ENCODE measurements around the gene GRIK4.
"Not testable (repeated sequence)": the region's sequence is repeated elsewhere in the genome, so short reads cannot be mapped to it uniquely, and the experiment has no call there.

Gene GRIK4

DNA sequence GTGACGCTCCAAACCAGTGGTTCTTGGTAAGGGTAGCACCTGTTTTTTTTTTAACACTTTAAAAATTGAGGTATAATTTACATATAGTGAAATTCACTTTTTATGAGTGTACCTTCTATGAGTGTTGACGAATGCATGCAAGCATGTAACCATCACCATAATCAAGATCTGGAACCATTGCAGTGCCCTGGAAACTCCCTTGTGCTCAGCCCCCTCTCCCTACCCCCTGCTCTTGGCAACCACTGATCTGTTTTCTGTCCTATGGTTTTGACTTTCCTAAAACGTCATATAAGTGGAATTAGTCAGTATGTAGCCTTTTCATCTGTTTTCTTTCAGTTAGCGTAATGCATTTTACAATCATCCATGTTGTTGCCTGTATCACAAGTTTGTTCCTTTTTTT is 212.2 kb downstream of the GRIK4 start:
- no peak for DNase-seq
- in situ Hi-C loops (cut with HindIII; ENCODE audit: low pct_ligation_motif_present, low pct_unique_long_range_greater_than_20kb, low sequenced_read_pairs) = no loop called here

DNA sequence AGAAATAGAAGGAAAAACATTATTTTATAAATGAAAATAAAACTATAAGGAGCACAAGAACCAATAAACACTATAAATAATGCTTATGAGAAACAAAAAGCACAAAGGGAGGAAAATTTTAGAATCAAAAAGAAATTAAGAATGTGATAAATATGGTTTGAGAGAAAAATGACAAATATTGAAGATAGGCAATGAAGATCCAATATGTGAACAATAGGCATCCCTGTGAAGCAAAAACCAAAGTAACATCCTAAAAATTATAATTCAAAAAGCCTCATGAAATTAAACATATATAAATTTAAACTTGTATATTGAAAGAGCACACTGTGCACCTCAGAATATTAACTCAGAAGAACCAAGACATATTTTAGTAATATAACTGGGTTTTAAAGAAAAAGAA is 216.2 kb downstream of the GRIK4 start:
- in situ Hi-C loops (cut with HindIII; ENCODE audit: low pct_ligation_motif_present, low pct_unique_long_range_greater_than_20kb, low sequenced_read_pairs) = no loop called here

DNA sequence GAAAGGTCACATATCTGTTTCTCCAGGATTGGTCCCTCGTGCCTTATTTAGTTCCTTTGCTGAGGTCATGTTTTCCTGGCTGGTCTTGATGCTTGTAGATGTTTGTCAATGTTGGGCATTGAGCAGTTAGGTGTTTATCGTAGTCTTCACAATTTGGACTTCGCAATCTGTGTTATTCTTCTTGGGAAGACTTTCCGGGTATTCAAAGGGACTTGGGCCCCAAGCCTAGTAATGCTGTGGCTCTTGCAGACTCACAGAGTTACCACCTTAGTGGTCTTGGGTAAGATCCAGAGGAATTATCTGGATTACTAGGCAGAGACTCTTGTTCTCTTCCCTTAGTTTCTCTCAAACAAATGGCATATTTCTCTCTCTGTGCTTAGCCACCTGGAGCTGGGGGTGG is 223.5 kb downstream of the GRIK4 start:
- in situ Hi-C loops (cut with HindIII; ENCODE audit: low pct_ligation_motif_present, low pct_unique_long_range_greater_than_20kb, low sequenced_read_pairs) = no loop called here
- DNase-seq = no peak

More for the DNA sequence above, 216.2 kb downstream of the GRIK4 start:
- no peak for DNase-seq

DNA sequence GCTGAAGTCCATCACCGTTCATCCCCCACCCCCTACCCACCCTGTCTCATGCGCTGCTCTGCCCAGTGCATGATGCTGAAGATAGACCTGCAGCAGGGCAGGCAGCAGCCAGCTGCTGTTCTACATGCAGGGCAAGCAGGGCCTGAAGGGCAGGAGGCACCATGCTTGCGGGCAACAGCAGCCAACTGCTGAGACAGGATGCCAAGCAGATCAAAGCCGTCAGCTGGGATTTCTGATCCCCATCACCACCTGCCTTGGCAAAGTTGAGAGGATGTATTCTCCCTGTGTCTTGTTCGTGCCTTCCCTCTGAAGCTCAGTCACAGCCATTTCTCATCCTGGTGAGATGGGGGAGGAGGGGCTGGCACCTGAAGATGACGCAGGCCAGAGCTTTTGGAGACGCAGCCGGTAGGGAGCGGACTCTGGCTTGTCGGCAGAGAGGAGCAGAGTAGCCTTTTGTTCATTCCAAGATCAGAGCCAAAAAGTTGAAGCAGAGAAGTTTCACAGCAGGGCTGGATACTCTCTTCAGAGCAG is 227.0 kb downstream of the GRIK4 start:
- in situ Hi-C loops (cut with HindIII; ENCODE audit: low pct_ligation_motif_present, low pct_unique_long_range_greater_than_20kb, low sequenced_read_pairs) = no loop called here
- no peak for DNase-seq

DNA sequence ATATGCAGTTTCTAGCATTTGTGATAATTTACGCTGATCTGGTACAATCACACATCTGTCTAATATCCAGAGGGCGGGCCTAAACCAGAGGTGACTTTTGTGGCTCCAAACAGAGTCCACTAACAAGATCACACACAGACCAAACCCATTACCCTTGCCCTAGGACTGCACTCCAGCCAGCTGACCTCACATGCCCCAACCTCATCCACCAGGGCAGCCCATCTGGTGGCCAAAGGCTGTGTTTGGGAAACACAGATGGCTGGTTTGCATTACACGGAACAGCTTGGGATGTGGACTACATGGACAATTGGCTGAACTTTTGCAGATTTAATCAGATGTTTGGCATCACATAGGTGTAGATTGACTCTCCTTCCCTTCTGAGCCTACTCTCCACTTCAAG is 228.2 kb downstream of the GRIK4 start:
- in situ Hi-C loops (cut with HindIII; ENCODE audit: low pct_ligation_motif_present, low pct_unique_long_range_greater_than_20kb, low sequenced_read_pairs) = no loop called here
- no peak for DNase-seq

DNA sequence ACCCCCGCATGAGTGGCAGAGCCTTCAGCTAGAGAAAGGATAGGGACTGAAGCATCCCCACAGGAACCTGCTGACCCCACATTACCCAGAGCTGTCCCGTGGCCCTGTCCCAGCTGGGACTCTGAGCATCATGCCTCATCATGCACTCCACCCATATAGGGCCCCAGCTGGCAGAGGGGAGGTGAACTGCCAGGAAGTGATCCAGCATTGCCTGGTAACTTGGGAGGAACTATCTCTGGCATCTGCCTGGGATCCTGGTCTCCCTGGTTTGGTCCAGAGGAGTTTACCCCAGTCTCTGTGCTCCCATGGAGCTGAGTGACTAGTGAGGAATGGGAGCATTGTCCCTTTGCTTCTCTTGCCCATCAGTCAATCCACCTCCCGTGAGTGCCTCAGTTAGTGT is 228.8 kb downstream of the GRIK4 start:
- in situ Hi-C loops (cut with HindIII; ENCODE audit: low pct_ligation_motif_present, low pct_unique_long_range_greater_than_20kb, low sequenced_read_pairs) = no loop called here
- no peak for DNase-seq

DNA sequence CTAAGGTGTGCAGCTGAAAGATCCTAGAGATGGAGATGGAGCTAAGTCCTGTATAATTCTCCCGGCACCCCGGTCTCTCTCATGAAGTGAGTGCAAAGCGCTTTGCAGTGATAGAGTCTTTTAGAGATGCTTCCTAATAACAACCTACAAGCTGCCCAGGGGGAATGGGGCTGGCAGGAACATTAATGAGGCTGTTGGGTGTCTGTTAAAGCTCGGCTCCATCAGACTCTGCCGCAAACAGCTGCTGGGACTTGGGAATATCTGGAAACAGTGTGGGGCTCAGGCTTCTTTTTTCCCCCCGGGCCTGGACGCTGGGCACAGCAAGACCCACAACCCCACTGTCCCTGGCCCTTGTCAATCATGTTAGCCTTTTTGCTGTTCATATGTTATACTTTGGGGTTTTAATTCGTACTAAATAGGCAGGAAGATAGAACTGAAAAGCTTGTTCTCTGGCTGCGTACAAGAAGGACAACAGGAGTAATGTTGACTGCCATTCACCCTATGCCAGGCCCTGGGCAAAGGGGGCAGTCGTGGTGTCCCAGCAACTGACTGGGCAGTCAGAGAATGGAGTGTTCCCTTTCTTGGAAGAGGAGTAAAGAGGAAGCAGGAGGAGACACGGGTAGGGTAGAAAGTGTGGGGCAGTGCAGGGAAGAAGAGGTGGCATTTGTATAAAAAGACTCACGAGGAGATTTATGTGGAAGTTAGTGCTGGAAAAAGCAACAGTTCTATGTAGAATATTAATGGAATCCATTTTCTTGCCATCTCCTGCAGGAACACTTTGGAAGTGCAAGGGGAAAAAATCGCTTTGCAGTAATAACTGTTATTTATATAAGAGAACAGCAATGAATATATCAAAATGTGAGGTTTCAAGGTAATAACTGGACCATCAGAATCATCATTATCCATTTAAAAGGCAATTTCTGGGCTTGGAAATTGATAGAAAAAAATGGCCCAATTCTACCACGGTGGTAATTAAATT is 232.8 kb downstream of the GRIK4 start:
- no peak for DNase-seq
- in situ Hi-C loops (cut with HindIII; ENCODE audit: low pct_ligation_motif_present, low pct_unique_long_range_greater_than_20kb, low sequenced_read_pairs) = no loop called here

DNA sequence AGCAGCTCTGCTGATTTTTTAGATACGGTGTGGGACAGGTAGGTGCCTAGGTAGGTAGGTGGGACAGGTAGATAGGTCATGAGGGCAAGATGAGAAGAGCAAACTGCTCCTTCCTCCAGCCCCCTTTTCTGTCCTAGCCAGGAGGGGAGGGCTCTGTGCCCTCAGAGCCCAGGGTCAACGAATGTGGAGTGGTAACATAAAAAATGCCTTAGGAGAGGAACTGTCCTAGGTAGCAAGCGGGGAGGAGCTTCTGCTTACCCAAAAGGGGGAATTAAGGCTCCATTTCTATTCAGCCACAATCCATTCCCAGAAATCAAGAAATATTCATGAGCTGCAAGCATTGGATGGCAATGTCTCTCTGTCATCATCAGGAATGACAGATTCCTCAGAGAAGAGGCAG is 234.8 kb downstream of the GRIK4 start:
- in situ Hi-C loops (cut with HindIII; ENCODE audit: low pct_ligation_motif_present, low pct_unique_long_range_greater_than_20kb, low sequenced_read_pairs) = no loop called here
- DNase-seq = no peak

DNA sequence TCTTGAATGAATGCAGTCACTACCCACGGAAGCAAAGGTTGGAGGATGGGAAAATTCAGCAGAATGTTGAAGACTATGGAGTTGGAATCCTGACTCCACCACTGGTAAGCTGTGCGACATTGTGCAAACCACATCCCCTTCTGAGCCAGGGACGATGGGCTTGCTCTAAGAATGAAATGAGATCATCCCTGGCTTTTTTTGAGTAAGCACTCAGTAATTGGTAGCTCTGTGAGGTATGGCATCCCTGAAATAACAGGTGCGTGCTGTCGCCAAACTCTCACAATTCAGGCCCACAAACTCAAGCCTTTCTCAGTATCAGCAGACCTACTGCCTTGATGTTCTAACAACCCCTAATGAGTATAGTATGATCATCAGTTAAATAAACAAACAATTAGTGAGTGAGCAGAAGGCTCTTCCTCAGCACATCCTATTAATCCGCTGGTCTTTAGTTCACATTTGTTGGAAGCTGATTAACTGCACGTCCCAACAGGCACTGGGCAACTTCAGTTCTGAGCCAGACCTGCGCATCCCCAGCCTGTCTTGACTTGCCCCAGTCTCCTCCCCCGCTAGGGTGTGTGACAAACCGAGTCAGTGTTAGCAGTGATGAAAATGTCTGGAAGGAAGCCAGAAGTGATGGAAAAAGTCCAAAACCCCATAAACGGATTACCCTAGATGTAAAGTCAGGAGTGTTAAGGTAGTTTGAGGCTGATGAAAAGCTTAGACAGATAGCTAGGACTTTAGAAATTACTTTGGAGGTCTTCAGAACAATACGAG is 235.5 kb downstream of the GRIK4 start:
- DNase-seq = no peak
- in situ Hi-C loops (cut with HindIII; ENCODE audit: low pct_ligation_motif_present, low pct_unique_long_range_greater_than_20kb, low sequenced_read_pairs) = no loop called here

DNA sequence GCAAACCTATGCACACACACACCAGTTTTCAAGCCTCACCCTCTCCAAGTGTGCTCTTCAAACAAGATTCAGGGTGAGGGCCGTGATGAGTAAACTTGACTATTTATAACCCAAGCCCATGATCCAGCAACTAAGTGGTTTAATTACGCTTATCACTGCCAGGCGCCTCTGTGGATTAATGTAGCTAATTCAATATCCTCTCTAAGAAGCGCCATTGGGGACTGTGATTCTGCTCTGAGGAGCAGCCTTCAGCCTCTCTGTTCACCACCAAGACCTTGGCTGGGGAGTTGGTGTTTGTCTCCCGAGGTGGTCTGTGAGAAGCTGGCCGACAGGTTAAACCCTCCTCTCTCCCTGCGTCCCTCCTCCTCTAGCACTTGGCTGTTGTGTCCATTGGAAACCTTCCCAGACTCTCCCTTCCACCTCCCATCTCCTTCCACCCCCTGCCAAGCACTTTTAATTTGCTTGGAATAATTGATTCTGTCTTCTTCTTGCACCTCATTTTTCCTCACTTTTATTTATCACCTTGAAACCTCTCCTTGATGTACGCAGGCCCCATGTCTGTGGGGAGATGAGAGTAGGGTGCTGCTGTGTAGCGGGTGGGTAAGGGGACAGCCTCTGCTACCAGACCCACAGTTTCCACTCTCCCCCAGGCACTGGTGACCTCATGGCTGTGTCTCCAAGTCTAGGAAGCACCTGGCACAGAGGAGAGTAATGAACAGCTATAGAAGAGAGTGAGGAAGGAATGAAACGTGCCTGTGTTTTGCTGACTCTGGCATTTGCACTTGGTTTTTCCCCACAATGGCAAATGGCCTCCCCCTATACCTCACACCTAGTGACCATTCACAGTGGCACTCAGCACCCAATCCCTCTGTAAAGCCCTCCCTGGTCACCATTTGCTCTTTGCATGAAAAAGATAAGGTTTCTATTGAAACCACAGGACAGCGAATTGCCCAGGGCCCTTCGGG is 236.6 kb downstream of the GRIK4 start:
- DNase-seq = no peak
- in situ Hi-C loops (cut with HindIII; ENCODE audit: low pct_ligation_motif_present, low pct_unique_long_range_greater_than_20kb, low sequenced_read_pairs) = no loop called here

DNA sequence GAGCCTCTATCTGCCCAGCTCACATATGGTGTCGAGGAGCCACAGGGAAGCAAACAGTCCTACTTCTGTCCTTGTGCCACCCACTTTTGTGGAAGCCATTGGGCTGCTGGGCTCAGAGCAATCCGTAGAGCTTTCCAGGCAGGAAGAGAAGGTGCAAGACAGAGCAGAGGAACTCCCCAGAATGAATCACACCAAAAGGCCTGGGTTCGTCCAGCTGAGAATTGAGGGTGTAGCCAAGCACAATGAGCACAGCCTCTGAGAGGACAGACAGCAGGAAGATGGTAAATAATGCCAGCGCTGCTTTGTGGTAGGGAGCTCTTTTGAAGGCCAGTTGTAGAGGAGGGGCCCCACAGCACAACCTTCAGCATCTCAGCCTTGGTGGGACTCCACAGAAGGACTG is 237.8 kb downstream of the GRIK4 start:
- in situ Hi-C loops (cut with HindIII; ENCODE audit: low pct_ligation_motif_present, low pct_unique_long_range_greater_than_20kb, low sequenced_read_pairs) = no loop called here
- no peak for DNase-seq

DNA sequence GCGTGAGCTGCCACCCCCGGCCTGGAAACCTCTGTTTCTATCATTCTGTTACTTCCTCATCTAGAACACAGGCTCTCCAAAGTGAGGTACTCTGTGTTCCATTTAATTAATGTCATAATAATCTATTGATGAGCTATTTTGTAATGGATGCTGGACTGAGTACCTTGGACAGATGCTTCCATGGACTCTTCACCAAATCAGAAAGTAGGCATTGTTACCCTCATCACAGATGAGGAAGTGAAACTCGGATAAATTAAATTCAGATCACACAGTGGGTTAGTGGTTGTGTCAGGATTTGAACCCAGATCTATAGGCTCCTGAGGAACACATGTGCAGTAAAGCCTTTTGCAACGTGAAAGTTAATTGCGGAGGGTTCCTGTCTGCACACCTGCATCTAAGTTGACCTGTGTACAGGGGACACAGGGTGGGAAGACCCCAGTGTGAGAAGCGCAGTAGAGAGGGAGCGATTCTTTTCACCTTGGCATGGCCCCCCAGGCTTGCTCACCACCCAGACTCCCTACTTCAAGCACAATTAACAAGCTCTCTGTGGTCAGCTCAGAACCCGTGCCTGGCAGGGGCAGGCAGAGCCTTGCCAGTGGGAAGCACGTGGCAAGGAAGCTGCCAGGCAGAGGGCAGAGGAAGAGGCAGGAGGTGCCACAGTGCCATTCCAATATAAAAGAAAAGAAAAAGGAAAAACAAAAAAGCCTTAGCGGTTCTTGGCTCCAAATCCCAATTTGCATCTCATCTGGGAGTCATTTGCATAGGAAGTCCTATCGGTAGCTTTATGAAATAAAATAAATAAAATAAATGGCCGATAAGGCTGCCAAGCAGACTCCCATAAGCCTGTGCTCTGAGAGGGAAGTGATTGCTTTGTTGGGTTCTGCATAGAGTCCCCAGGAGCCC is 239.3 kb downstream of the GRIK4 start:
- in situ Hi-C loops (cut with HindIII; ENCODE audit: low pct_ligation_motif_present, low pct_unique_long_range_greater_than_20kb, low sequenced_read_pairs) = no loop called here
- DNase-seq = no peak

DNA sequence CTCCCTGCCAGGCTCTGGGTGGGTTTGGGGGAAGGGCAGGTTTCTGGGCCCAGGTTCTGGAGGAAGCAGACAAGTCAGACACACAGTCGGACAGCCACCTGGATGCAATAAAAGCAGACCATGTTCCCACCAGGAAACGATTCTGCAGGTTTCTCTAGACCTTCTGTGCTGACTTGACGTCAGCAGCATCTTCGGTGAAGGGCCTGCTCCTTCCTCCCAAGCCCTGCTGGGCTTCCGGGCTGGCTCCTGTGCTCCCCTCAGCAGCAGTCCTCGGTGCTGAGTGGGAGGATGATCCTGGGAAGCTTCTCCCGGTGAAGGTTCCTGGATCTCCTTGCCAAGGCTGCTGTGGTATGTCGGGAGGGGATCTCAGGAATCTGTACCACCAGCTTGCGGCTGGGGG is 240.0 kb downstream of the GRIK4 start:
- in situ Hi-C loops (cut with HindIII; ENCODE audit: low pct_ligation_motif_present, low pct_unique_long_range_greater_than_20kb, low sequenced_read_pairs) = no loop called here
- DNase-seq = no peak

DNA sequence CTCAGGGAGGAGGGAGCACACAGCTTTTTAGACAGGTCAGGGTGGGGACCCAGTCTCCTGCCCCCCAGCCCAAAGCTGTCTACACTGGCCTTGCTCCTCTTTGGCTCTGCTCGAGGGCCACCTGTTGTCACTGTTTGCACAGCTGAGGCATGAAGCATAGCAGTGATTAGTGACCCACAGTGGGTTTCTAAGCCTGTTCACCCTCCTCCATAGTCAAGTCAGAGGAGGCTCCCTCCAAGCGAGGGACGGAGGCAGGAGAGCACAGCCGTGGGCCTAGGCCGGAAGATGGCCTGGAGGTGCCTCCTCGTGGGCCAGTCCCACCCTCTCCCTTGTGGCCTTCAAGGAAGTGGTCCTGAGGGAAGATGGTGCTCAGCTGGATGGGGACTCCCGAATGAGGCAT is 241.1 kb downstream of the GRIK4 start:
- in situ Hi-C loops (cut with HindIII; ENCODE audit: low pct_ligation_motif_present, low pct_unique_long_range_greater_than_20kb, low sequenced_read_pairs) = no loop called here
- no peak for DNase-seq

DNA sequence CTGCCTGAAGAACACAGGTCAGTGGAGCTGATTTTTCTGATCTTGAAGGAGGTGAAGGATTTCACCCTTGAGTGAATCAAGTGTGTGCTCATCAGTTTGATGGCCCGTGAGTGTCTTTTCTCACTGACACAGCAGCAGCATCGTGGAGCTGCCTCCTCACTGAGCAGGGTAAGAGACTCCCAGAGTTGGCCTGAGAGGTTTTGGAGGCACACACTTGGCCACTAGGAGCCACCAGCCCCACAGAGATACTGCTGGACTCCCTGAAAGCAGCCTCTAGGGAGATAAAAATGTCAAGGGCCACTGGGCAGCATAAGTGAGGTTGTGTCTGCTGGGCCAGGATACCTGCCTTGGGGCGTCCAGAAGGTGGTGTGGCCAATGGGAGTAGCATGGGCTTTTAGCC is 245.4 kb downstream of the GRIK4 start:
- DNase-seq = no peak

DNA sequence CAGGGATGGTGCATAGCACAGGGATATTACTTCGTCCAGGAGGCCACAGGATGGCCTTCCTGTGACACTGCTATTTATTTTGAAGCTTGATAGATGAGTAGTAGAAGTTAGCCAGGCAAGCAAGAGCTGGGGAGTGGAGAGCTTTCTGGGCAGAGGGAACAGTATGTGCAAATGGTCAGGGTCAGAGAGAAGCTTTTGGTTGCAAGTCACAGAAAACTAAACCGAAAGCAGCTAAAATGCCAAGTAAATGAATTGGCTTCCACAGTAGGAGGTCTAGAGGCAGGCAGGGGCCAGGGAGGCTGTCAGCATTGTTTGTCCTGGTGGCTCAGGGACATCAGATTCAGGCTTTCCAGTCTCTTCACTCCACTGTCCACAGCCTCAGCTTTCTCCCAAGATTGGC is 247.5 kb downstream of the GRIK4 start:
- in situ Hi-C loops (cut with HindIII; ENCODE audit: low pct_ligation_motif_present, low pct_unique_long_range_greater_than_20kb, low sequenced_read_pairs) = no loop called here
- DNase-seq = no peak

More for the DNA sequence above, 245.4 kb downstream of the GRIK4 start:
- in situ Hi-C loops (cut with HindIII; ENCODE audit: low pct_ligation_motif_present, low pct_unique_long_range_greater_than_20kb, low sequenced_read_pairs) = no loop called here

DNA sequence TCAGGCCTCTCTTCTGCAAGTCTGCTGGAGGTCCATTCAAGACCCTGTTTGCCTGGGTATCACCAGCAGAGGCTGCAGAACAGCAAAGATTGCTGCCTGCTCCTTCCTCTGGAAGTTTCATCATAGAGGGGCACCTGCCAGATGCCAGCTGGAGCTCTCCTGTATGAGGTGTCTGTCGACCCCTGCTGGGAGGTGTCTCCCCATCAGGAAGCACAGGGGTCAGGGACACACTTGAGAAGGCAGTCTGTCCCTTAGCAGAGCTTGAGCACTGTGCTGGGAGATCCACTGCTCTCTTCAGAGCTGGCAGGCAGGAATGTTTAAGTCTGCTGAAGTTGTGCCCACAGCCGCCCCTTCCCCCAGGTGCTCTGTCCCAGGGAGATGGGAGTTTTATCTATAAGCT is 254.2 kb downstream of the GRIK4 start:
- in situ Hi-C loops (cut with HindIII; ENCODE audit: low pct_ligation_motif_present, low pct_unique_long_range_greater_than_20kb, low sequenced_read_pairs); DNase-seq: not testable (repeated sequence)

Data from ACHN (cell line).